Measurements from ENCODE around the gene GASK1A.

Gene GASK1A
- total RNA-seq, result 0 to 0.39 (median 0) reads per million in 3 donors

DNA sequence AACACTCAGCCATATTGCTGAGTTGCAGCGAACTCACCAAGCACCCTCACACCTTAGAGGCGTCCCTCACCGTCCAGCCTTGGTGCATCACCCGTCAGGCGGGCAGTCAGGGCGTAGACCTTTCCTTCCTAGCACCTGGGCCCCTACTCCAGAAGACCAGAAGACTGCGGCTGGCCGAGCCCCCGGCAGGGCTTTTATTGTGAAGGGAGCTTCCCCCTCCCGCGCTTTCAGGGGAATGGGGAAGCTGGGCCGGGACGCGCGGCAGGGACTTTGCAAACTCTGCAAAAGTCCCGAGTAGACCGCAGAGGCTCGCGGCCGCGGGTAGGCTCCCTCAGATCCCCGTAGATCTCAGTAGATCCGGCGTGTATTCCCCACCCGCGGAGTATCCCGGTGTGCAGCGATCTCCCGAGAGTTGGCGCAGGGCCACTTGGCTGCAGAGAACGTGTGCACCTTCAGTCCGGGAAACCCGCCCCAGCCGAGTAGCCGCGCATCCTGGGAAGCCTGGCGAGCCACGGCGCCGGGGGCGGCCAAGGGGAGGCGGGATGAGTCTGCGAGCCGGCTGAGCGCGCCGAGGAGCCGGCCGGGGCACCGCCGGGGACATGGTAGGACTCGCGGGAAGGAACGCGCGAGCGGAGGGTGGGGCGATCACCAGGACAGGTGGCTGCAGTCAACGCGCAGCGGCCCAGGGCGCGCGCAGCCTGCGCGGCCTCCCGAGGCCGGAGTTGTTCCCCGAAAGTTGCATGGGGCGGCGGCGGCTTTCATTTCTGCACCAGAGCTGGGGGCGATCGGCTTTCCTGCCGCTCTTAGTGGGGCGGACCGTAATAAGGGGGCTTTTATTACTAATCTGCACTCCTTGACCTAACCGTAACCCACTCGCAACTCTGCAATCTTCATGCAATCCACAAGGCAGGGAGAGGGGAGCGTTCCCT is at the start of gene GASK1A:
Gene GASK1A, plus strand, starts transcription at position 268 of the 929 bp plus-strand sequence. Its CDS starts 332 bp downstream, at position 600.
- no peaks in the 10 kb centered on the region for H3K36me3 ChIP-seq (ENCODE audit: control insufficient read depth, insufficient read depth, low read length)
- no peaks in the 10 kb centered on the region for H3K9me3 ChIP-seq (ENCODE audit: control insufficient read depth, low read length)
- peak within 1 kb of the TSS; percentile 59 for H3K4me3 ChIP-seq (ENCODE audit: insufficient read depth, low read depth, low read length, poor library complexity, severe bottlenecking)
- DNase-seq, result no peak
- H3K27ac ChIP-seq (ENCODE audit: insufficient read depth, low read length, poor library complexity, severe bottlenecking), result no peak within 1 kb of the TSS
- H3K27me3 ChIP-seq (replicated peaks; ENCODE audit: control insufficient read depth, insufficient read depth, low read length, poor library complexity, severe bottlenecking), result peaks cover 22% of the 10 kb centered on the region
- H3K4me1 ChIP-seq (ENCODE audit: control insufficient read depth, insufficient read depth, low read length, poor library complexity, severe bottlenecking), result peaks cover 5% of the 10 kb centered on the region

GRCh38 chr3:42934111-42934510 is 45.0 kb upstream of the GASK1A start:
- Histone ChIP-seq H3K36me3 (ENCODE audit: control insufficient read depth, insufficient read depth, low read length) (no peaks in the 10 kb centered on the region), H3K27me3 (replicated peaks; ENCODE audit: control insufficient read depth, insufficient read depth, low read length, poor library complexity, severe bottlenecking) (no peaks in the 10 kb centered on the region), H3K9me3 (ENCODE audit: control insufficient read depth, low read length) (no peaks in the 10 kb centered on the region), H3K4me1 (ENCODE audit: control insufficient read depth, insufficient read depth, low read length, poor library complexity, severe bottlenecking) (peaks cover 13% of the 10 kb centered on the region), H3K27ac (ENCODE audit: insufficient read depth, low read length, poor library complexity, severe bottlenecking) (no peak overlapping the region), H3K4me3 (ENCODE audit: insufficient read depth, low read depth, low read length, poor library complexity, severe bottlenecking) (no peak overlapping the region)
- DNase-seq, result no peak

DNA sequence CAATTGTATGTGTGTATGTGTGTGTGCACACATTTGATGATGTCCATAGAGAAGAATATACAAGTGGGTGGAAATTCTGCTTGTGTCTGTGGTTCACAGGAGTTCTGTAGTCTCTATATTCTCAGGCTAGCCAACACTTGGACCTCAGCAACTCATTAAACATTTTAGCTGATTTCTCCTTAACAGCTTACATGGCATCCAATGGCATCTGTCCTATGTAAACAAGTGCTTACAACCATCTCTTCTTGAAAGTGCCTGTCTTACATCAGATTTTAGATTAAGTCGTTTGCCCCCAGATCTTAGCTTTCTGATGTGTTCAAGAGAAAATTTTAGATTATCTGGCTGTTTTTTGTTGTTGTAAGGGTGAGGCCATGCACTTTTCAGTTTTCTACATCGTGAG is 44.2 kb upstream of the GASK1A start:
- Histone ChIP-seq H3K36me3 (ENCODE audit: control insufficient read depth, insufficient read depth, low read length) (no peaks in the 10 kb centered on the region), H3K27me3 (replicated peaks; ENCODE audit: control insufficient read depth, insufficient read depth, low read length, poor library complexity, severe bottlenecking) (no peaks in the 10 kb centered on the region), H3K9me3 (ENCODE audit: control insufficient read depth, low read length) (no peaks in the 10 kb centered on the region), H3K4me1 (ENCODE audit: control insufficient read depth, insufficient read depth, low read length, poor library complexity, severe bottlenecking) (peaks cover 13% of the 10 kb centered on the region), H3K4me3 (ENCODE audit: insufficient read depth, low read depth, low read length, poor library complexity, severe bottlenecking) (no peak overlapping the region), H3K27ac (ENCODE audit: insufficient read depth, low read length, poor library complexity, severe bottlenecking) (no peak overlapping the region)
- DNase-seq, result no peak

GRCh38 chr3:42935472-42935871 is 43.6 kb upstream of the GASK1A start:
- peaks cover 13% of the 10 kb centered on the region for H3K4me1 ChIP-seq (ENCODE audit: control insufficient read depth, insufficient read depth, low read length, poor library complexity, severe bottlenecking)
- no peak for DNase-seq
- peak overlapping the region; percentile 1 for H3K4me3 ChIP-seq (ENCODE audit: insufficient read depth, low read depth, low read length, poor library complexity, severe bottlenecking)
- no peaks in the 10 kb centered on the region for H3K27me3 ChIP-seq (replicated peaks; ENCODE audit: control insufficient read depth, insufficient read depth, low read length, poor library complexity, severe bottlenecking)
- no peaks in the 10 kb centered on the region for H3K9me3 ChIP-seq (ENCODE audit: control insufficient read depth, low read length)
- no peak overlapping the region for H3K27ac ChIP-seq (ENCODE audit: insufficient read depth, low read length, poor library complexity, severe bottlenecking)
- H3K36me3 ChIP-seq (ENCODE audit: control insufficient read depth, insufficient read depth, low read length), result no peaks in the 10 kb centered on the region

DNA sequence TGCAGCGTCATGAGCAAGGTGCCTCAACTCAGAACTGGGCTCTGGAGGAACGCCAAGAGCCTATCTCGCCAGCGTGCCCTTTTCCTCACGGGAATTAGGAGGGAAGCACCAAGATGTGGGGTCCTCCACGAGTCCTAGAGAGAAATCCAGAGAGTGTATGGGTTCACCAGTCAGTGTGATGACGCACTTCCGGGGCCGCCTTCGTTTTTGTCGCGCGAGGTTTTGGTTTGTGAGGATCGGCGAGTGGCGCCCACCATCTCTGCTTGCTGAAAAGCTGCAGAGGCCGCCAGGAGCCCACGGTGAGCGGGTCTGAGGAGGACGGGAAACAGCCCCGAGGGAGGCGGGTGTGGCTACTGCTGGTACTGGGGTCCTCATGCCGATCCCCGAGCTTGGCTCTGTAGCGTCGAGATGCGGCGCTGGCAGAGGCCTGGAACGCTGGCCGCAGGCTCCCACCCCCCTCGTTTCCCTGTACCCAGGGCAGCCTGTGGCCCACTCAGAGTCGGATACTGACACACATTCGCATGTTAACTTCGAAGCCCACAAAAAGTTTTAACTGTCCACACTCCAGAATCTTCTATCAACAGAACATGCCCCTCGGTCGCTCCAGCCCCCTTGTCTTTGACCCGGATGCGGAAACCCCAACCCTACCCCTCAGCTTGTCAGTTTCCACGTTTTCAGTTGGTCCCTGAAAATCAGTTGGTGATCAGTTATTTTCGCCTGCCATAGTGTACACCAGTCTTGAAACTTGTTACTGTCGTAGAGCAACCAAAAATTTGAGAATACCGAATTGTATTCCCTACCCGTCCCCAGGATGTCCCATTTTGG is 42.7 kb upstream of the GASK1A start:
- peak overlapping the region; percentile 1 for H3K4me3 ChIP-seq (ENCODE audit: insufficient read depth, low read depth, low read length, poor library complexity, severe bottlenecking)
- peaks cover 13% of the 10 kb centered on the region for H3K4me1 ChIP-seq (ENCODE audit: control insufficient read depth, insufficient read depth, low read length, poor library complexity, severe bottlenecking)
- H3K36me3 ChIP-seq (ENCODE audit: control insufficient read depth, insufficient read depth, low read length), result no peaks in the 10 kb centered on the region
- no peak overlapping the region for H3K27ac ChIP-seq (ENCODE audit: insufficient read depth, low read length, poor library complexity, severe bottlenecking)
- no peaks in the 10 kb centered on the region for H3K27me3 ChIP-seq (replicated peaks; ENCODE audit: control insufficient read depth, insufficient read depth, low read length, poor library complexity, severe bottlenecking)
- DNase-seq, result no peak
- no peaks in the 10 kb centered on the region for H3K9me3 ChIP-seq (ENCODE audit: control insufficient read depth, low read length)

- H3K4me1 ChIP-seq (ENCODE audit: control insufficient read depth, insufficient read depth, low read length, poor library complexity, severe bottlenecking), result peaks cover 13% of the 10 kb centered on the region
- H3K4me3 ChIP-seq (ENCODE audit: insufficient read depth, low read depth, low read length, poor library complexity, severe bottlenecking), result no peak overlapping the region
- DNase-seq, result no peak
- H3K27ac ChIP-seq (ENCODE audit: insufficient read depth, low read length, poor library complexity, severe bottlenecking), result no peak overlapping the region
- H3K36me3 ChIP-seq (ENCODE audit: control insufficient read depth, insufficient read depth, low read length), result no peaks in the 10 kb centered on the region
- H3K9me3 ChIP-seq (ENCODE audit: control insufficient read depth, low read length), result no peaks in the 10 kb centered on the region
- H3K27me3 ChIP-seq (replicated peaks; ENCODE audit: control insufficient read depth, insufficient read depth, low read length, poor library complexity, severe bottlenecking), result no peaks in the 10 kb centered on the region
These were observed 41.8 kb upstream of the GASK1A start for GRCh38 chr3:42937334-42937733.

DNA sequence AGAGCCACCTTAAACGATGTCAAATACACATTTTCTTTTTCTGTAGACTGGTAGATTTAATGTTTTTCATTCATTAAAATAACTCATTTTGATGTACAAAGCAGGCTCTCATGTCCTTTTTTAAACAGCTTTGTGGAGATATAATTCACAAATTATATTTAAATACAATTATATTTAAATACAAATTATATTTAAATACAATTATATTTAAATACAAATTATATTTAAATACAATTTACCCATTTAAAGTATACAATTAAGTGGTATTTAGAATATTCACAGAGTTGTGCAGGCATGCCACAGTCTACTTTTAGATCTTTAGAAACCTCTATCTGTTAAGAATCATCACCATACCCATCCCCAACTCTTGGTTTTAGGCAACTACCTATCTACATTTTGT is 36.4 kb upstream of the GASK1A start:
- Histone ChIP-seq H3K9me3 (ENCODE audit: control insufficient read depth, low read length) (no peaks in the 10 kb centered on the region), H3K4me1 (ENCODE audit: control insufficient read depth, insufficient read depth, low read length, poor library complexity, severe bottlenecking) (no peaks in the 10 kb centered on the region)

DNA sequence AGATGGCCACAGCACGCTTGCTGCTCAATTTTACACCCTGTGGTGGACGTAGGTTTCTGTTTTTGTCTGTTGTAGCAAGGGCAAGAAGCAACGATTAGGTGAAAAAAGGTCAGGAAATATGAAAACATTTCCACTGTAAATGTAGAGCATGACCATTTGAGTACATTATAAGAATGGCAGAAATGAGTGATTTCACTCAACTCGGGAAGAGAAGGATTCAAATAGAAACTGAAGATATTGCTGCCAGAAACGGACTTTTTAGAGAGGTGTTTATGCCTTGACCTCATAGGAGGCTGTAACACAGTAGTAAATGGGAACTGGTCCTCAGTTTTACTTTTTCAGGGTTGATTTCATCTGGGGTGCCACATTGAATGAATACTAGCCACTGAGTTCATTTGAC is 33.1 kb upstream of the GASK1A start:
- Histone ChIP-seq H3K27me3 (replicated peaks; ENCODE audit: control insufficient read depth, insufficient read depth, low read length, poor library complexity, severe bottlenecking) (no peaks in the 10 kb centered on the region), H3K36me3 (ENCODE audit: control insufficient read depth, insufficient read depth, low read length) (no peaks in the 10 kb centered on the region), H3K9me3 (ENCODE audit: control insufficient read depth, low read length) (no peaks in the 10 kb centered on the region), H3K4me1 (ENCODE audit: control insufficient read depth, insufficient read depth, low read length, poor library complexity, severe bottlenecking) (no peaks in the 10 kb centered on the region), H3K4me3 (ENCODE audit: insufficient read depth, low read depth, low read length, poor library complexity, severe bottlenecking) (no peak overlapping the region), H3K27ac (ENCODE audit: insufficient read depth, low read length, poor library complexity, severe bottlenecking) (no peak overlapping the region)
- no peak for DNase-seq

More for the DNA sequence above, 36.4 kb upstream of the GASK1A start:
- Histone ChIP-seq H3K27ac (ENCODE audit: insufficient read depth, low read length, poor library complexity, severe bottlenecking) (no peak overlapping the region), H3K27me3 (replicated peaks; ENCODE audit: control insufficient read depth, insufficient read depth, low read length, poor library complexity, severe bottlenecking) (no peaks in the 10 kb centered on the region), H3K36me3 (ENCODE audit: control insufficient read depth, insufficient read depth, low read length) (no peaks in the 10 kb centered on the region), H3K4me3 (ENCODE audit: insufficient read depth, low read depth, low read length, poor library complexity, severe bottlenecking) (no peak overlapping the region)
- no peak for DNase-seq

DNA sequence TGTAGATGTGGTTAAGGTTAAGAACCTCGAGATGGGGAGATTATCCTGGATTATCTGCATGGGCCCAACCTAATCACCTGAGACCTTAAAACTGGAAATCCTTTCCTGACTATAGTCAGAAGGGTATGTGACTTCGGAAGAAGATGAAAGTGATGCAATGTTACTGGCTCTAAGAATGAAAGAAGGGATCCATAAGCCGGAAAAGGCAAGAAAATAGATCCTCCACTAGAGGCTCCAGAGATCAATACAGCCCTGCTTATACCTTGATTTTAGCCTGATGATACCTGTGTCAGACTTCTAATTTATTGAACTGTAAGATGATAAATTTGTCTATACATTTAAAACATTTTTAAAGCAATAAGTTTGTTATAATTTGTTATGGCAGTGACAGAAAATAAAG is 21.5 kb upstream of the GASK1A start:
- H3K27ac ChIP-seq (ENCODE audit: insufficient read depth, low read length, poor library complexity, severe bottlenecking), result no peak overlapping the region
- no peak overlapping the region for H3K4me3 ChIP-seq (ENCODE audit: insufficient read depth, low read depth, low read length, poor library complexity, severe bottlenecking)
- no peaks in the 10 kb centered on the region for H3K36me3 ChIP-seq (ENCODE audit: control insufficient read depth, insufficient read depth, low read length)
- DNase-seq, result no peak
- H3K27me3 ChIP-seq (replicated peaks; ENCODE audit: control insufficient read depth, insufficient read depth, low read length, poor library complexity, severe bottlenecking), result no peaks in the 10 kb centered on the region
- no peaks in the 10 kb centered on the region for H3K9me3 ChIP-seq (ENCODE audit: control insufficient read depth, low read length)
- no peaks in the 10 kb centered on the region for H3K4me1 ChIP-seq (ENCODE audit: control insufficient read depth, insufficient read depth, low read length, poor library complexity, severe bottlenecking)

GRCh38 chr3:42960282-42960681 is 18.8 kb upstream of the GASK1A start:
- Histone ChIP-seq H3K27me3 (replicated peaks; ENCODE audit: control insufficient read depth, insufficient read depth, low read length, poor library complexity, severe bottlenecking) (no peaks in the 10 kb centered on the region), H3K9me3 (ENCODE audit: control insufficient read depth, low read length) (no peaks in the 10 kb centered on the region), H3K27ac (ENCODE audit: insufficient read depth, low read length, poor library complexity, severe bottlenecking) (no peak overlapping the region), H3K36me3 (ENCODE audit: control insufficient read depth, insufficient read depth, low read length) (no peaks in the 10 kb centered on the region), H3K4me1 (ENCODE audit: control insufficient read depth, insufficient read depth, low read length, poor library complexity, severe bottlenecking) (no peaks in the 10 kb centered on the region), H3K4me3 (ENCODE audit: insufficient read depth, low read depth, low read length, poor library complexity, severe bottlenecking) (no peak overlapping the region)
- no peak for DNase-seq
